Tongue (tissue), 2 donors: ENCODE measurements around the gene ATP6V0E2. TPM values are rescaled to one million over a fixed set of nuclear protein-coding genes. Genes with fewer than 3 reads are reported as not detected.

ENCODE experiments used
- small RNA-seq: library from RNA; depleted of rRNA; stranded (forward); fragments of <200 nt; gene quantifications from one replicate; pipeline ENCODE3, GENCODE V24; 2014; ENCODE audit warnings: low replicate concordance
- total RNA-seq: library from RNA; depleted of rRNA; stranded (reverse); fragments of >200 nt; gene quantifications from one replicate; pipeline ENCODE4 v1.2.3, GENCODE V29; 2014

The ATP6V0E2 gene
- total RNA-seq, 1 donor from 2014 or later: 18.6 TPM

Small RNAs within 50 kb of the gene (small RNA-seq; reads per million reads assigned to genes)
- not detected for gene AC093458.1

Other genes starting within 250 kb of the ATP6V0E2 start
- gene ZNF467, start 100.4 kb upstream of the ATP6V0E2 start, total RNA-seq: 4.2 TPM
- gene ZNF862, start 35.6 kb upstream of the ATP6V0E2 start, total RNA-seq: 8.5 TPM